Measurements from ENCODE around the gene PDZRN4. TPM values are rescaled to one million over a fixed set of nuclear protein-coding genes. Genes with fewer than 3 reads are reported as not detected.

The PDZRN4 gene
- total RNA-seq, 3 donors from 2014 or later, result 0.98 to 53.4 (median 2.8) TPM

DNA sequence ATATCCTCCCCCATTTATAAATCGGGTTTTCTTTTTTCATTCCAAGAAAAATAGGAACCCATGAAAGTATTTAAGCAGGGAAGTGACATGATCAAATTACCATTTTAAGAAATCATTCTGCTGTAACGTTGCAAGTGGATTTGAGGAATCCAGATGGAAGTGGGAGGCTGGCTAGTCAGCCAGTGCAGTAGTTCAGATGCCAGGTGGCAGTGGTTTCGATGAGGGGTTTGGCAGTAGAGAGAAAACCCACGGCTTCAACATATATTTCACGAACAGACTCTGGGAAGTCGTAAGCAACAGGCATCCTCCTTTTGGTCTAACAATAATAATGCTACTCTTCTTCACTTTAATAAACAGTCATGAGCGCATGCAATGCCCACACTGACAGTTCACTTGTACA is 25.0 kb downstream of the PDZRN4 start:
- H3K36me3 ChIP-seq, result peaks cover 4% of the 10 kb centered on the region
- intact Hi-C loops (cut with DNase I; ENCODE audit: low total_unique reads), result no loop called here
- no peak overlapping the region for H3K4me3 ChIP-seq
- TF ChIP-seq POLR2AphosphoS5 (IDR thresholded peaks at IDR 0.05) (no peak), POLR2A (IDR thresholded peaks at IDR 0.05) (no peak)
- TF ChIP-seq, protein P1, sequence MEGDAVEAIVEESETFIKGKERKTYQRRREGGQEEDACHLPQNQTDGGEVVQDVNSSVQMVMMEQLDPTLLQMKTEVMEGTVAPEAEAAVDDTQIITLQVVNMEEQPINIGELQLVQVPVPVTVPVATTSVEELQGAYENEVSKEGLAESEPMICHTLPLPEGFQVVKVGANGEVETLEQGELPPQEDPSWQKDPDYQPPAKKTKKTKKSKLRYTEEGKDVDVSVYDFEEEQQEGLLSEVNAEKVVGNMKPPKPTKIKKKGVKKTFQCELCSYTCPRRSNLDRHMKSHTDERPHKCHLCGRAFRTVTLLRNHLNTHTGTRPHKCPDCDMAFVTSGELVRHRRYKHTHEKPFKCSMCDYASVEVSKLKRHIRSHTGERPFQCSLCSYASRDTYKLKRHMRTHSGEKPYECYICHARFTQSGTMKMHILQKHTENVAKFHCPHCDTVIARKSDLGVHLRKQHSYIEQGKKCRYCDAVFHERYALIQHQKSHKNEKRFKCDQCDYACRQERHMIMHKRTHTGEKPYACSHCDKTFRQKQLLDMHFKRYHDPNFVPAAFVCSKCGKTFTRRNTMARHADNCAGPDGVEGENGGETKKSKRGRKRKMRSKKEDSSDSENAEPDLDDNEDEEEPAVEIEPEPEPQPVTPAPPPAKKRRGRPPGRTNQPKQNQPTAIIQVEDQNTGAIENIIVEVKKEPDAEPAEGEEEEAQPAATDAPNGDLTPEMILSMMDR (IDR thresholded peaks at IDR 0.05), result no peak
- no peaks in the 10 kb centered on the region for H3K4me1 ChIP-seq
- no peaks in the 10 kb centered on the region for H3K27me3 ChIP-seq
- no peaks in the 10 kb centered on the region for H3K9me3 ChIP-seq
- H3K27ac ChIP-seq, result no peak overlapping the region
- DNase-seq (ENCODE audit: low spot score in 2 of 2), result no peak

DNA sequence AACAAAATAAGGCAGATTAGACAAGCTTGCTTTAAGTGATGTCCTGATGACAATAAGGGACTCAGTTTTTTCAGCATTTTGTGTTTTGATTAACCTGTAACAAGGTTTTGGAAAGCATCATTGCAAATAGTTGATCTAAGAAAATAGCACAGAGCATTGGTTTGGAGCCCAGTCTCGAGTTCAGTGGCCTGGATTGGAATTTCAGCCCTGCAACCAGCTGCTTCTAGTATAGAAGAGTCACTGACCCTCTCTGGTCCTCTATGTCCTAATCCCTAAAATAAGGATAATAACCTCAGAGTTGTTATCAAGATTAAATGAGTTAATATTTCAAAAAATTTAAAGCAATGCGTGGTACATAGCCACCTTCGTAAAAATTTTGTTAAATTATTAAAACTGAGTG is 25.5 kb downstream of the PDZRN4 start:
- Histone ChIP-seq H3K9me3 (no peaks in the 10 kb centered on the region), H3K4me1 (no peaks in the 10 kb centered on the region), H3K27me3 (no peaks in the 10 kb centered on the region), H3K36me3 (peaks cover 1% of the 10 kb centered on the region), H3K27ac (no peak overlapping the region), H3K4me3 (no peak overlapping the region)
- intact Hi-C loops (cut with DNase I; ENCODE audit: low total_unique reads), result no loop called here
- DNase-seq (ENCODE audit: low spot score in 2 of 2), result no peak
- TF ChIP-seq, protein P1 (IDR thresholded peaks at IDR 0.05), result no peak
- TF ChIP-seq POLR2A (IDR thresholded peaks at IDR 0.05), result no peak
- TF ChIP-seq POLR2AphosphoS5 (IDR thresholded peaks at IDR 0.05), result no peak

DNA sequence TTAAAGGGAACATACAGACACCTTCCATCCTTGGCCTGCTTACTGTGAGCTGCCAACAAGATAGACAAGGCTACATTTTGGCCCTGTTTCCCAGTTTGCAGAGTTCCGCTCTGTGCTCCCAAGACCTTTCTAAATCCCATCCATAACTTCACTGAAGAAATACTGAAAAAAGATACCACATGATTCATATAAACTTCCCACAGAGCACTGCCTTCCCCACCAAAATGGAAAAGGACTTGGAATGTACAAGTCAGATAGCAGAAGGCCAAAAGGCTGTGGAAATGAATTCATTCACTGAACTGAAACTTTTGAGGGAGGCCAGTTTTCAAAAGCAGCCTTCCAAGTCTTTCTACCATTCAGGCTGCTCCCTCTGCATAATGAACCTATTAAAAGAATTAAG is 29.6 kb downstream of the PDZRN4 start:
- intact Hi-C loops (cut with DNase I; ENCODE audit: low total_unique reads), result no loop called here
- no peak for DNase-seq (ENCODE audit: low spot score in 2 of 2)
- H3K4me3 ChIP-seq, result no peak overlapping the region
- H3K27me3 ChIP-seq, result no peaks in the 10 kb centered on the region
- no peak overlapping the region for H3K27ac ChIP-seq
- H3K36me3 ChIP-seq, result no peaks in the 10 kb centered on the region
- H3K9me3 ChIP-seq, result no peaks in the 10 kb centered on the region
- TF ChIP-seq, protein P1 (IDR thresholded peaks at IDR 0.05), result no peak
- no peak for TF ChIP-seq POLR2A (IDR thresholded peaks at IDR 0.05)
- TF ChIP-seq POLR2AphosphoS5 (IDR thresholded peaks at IDR 0.05), result no peak
- no peaks in the 10 kb centered on the region for H3K4me1 ChIP-seq

DNA sequence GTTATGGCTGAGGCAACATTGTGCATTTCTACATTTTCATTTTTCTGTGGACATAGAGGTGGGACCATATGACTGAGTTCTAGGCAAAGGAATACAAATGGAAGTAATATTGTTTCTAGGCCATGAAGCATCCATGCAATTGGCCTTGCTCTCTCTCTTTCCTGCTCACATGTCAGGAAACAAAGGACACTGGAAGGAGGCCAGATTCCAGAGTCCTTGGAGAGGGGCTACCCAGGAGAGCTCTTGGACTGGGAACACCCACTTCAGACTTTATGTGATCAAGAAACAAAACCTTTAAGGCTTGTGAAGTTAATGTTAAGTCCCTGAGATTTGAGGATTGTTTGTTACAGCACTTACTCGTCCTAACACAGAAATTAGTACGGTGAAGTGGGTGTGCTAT is 32.8 kb downstream of the PDZRN4 start:
- DNase-seq (ENCODE audit: low spot score in 2 of 2), result no peak
- intact Hi-C loops (cut with DNase I; ENCODE audit: low total_unique reads), result no loop called here

GRCh38 chr12:41221491-41221890 is 33.4 kb downstream of the PDZRN4 start:
- Histone ChIP-seq H3K27ac (no peak overlapping the region), H3K27me3 (no peaks in the 10 kb centered on the region), H3K4me1 (no peaks in the 10 kb centered on the region), H3K9me3 (no peaks in the 10 kb centered on the region), H3K4me3 (no peak overlapping the region), H3K36me3 (no peaks in the 10 kb centered on the region)
- TF ChIP-seq POLR2AphosphoS5 (IDR thresholded peaks at IDR 0.05), result no peak
- no peak for TF ChIP-seq POLR2A (IDR thresholded peaks at IDR 0.05)
- TF ChIP-seq, protein P1 (IDR thresholded peaks at IDR 0.05), result no peak
- DNase-seq (ENCODE audit: low spot score in 2 of 2), result no peak
- intact Hi-C loops (cut with DNase I; ENCODE audit: low total_unique reads), result no loop called here

More for the DNA sequence above, 32.8 kb downstream of the PDZRN4 start:
- Histone ChIP-seq H3K36me3 (no peaks in the 10 kb centered on the region), H3K27me3 (no peaks in the 10 kb centered on the region), H3K4me3 (no peak overlapping the region), H3K27ac (no peak overlapping the region), H3K4me1 (no peaks in the 10 kb centered on the region), H3K9me3 (no peaks in the 10 kb centered on the region)
- TF ChIP-seq, protein P1 (IDR thresholded peaks at IDR 0.05), result no peak
- TF ChIP-seq POLR2AphosphoS5 (IDR thresholded peaks at IDR 0.05), result no peak
- no peak for TF ChIP-seq POLR2A (IDR thresholded peaks at IDR 0.05)
